K562 treated with DMSO at 1 percent for 4 hours (cell line): Measurements from ENCODE around the gene FNDC4. TPM values are rescaled to one million over a fixed set of nuclear protein-coding genes. Genes with fewer than 3 reads are reported as not detected.

Source experiments
- total RNA-seq: library from RNA; unstranded; fragments of 300-600 nt; gene quantifications from 2 replicates; pipeline ENCODE4 v1.2.3, GENCODE V29; 2022; ENCODE audit not compliant: insufficient read depth

FNDC4 gene
- total RNA-seq = 19.7 and 20.8 TPM in 2 replicates

GRCh38 chr2:27494944-27495554 lies at the start of gene FNDC4:
TSS of gene FNDC4 (minus strand) at chr2:27495200. CDS start at chr2:27494679, 521 bp downstream.

GRCh38 chr2:27496357-27497287 lies 1.6 kb upstream of the FNDC4 start, which contains the start of gene GCKR:
TSS of gene GCKR (plus strand) at chr2:27496839. CDS start at chr2:27496905, 66 bp downstream.

GRCh38 chr2:27489498-27490397 lies 5.3 kb downstream of the FNDC4 start, which contains the start of gene IFT172:
TSS of gene IFT172 (minus strand) at chr2:27489743. CDS start at chr2:27489653, 90 bp downstream.

DNA sequence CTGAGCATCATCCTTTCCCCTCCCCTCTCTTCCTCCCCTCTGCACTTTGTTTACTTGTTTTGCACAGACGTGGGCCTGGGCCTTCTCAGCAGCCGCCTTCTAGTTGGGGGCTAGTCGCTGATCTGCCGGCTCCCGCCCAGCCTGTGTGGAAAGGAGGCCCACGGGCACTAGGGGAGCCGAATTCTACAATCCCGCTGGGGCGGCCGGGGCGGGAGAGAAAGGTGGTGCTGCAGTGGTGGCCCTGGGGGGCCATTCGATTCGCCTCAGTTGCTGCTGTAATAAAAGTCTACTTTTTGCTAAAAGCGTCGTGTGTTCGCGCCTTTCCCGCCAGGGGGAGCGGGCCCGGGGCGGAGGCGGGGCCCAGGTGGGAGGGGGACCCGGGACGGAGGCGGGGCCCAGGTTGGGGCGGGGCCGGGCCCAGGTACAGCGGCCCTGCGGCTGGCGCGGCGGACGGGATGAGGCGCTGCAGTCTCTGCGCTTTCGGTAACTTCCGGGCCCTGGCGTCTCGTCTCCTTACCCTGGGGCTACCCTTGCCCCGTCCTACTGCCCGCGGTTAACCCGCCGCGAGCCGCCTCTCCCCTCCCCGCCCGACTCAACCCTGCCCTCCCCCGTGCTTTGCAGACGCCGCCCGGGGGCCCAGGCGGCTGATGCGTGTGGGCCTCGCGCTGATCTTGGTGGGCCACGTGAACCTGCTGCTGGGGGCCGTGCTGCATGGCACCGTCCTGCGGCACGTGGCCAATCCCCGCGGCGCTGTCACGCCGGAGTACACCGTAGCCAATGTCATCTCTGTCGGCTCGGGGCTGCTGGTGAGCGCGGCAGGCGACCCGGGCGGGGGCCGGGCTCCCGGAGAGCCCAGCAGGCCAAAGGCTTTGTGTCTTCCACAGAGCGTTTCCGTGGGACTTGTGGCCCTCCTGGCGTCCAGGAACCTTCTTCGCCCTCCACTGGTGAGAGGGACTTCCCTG lies 52.8 kb downstream of the FNDC4 start, which contains the start of gene KRTCAP3:
TSS of gene KRTCAP3 (plus strand) at position 424 of the 962 bp plus-strand sequence. CDS start at position 456, 32 bp downstream.

Other genes starting within 250 kb of the FNDC4 start
- 0.60 and 1.5 TPM in 2 replicates for gene SLC30A3, start 232.2 kb downstream of the FNDC4 start, total RNA-seq
- gene DNAJC5G, start 219.8 kb downstream of the FNDC4 start, total RNA-seq = not detected in 2 replicates
- not detected in 2 replicates for gene TRIM54, start 212.8 kb downstream of the FNDC4 start, total RNA-seq
- gene UCN, start 186.8 kb downstream of the FNDC4 start, total RNA-seq = 5.5 and 7.0 TPM in 2 replicates
- gene MPV17, start 172.1 kb downstream of the FNDC4 start, total RNA-seq = 62.7 and 64.9 TPM in 2 replicates
- gene GTF3C2, start 138.4 kb downstream of the FNDC4 start, total RNA-seq = 36.2 and 43.2 TPM in 2 replicates
- 46.9 and 57.9 TPM in 2 replicates for gene EIF2B4, start 124.9 kb downstream of the FNDC4 start, total RNA-seq
- 72.9 and 81.1 TPM in 2 replicates for gene SNX17, start 124.6 kb downstream of the FNDC4 start, total RNA-seq
- 10.0 and 12.0 TPM in 2 replicates for gene ZNF513, start 114.5 kb downstream of the FNDC4 start, total RNA-seq
- gene PPM1G, start 85.6 kb downstream of the FNDC4 start, total RNA-seq = 126 and 139 TPM in 2 replicates
- 56.6 and 73.3 TPM in 2 replicates for gene NRBP1, start 66.6 kb downstream of the FNDC4 start, total RNA-seq
- gene KRTCAP3, start 52.8 kb downstream of the FNDC4 start, total RNA-seq = 1.9 TPM in 2 replicates
- 7.5 and 11.8 TPM in 2 replicates for gene IFT172, start 5.5 kb downstream of the FNDC4 start, total RNA-seq
- 0.75 TPM in 1 of 2 replicates, not detected in the other for gene GCKR, start 1.6 kb upstream of the FNDC4 start, total RNA-seq
- gene ZNF512, start 87.8 kb upstream of the FNDC4 start, total RNA-seq = 20.0 and 39.5 TPM in 2 replicates
- gene CCDC121, start 133.8 kb upstream of the FNDC4 start, total RNA-seq = 3.4 and 4.4 TPM in 2 replicates
- 37.4 and 38.0 TPM in 2 replicates for gene GPN1, start 133.8 kb upstream of the FNDC4 start, total RNA-seq
- gene SUPT7L, start 168.4 kb upstream of the FNDC4 start, total RNA-seq = 24.7 and 28.8 TPM in 2 replicates
- 25.4 and 28.3 TPM in 2 replicates for gene SLC4A1AP, start 168.7 kb upstream of the FNDC4 start, total RNA-seq